ENCODE results near the gene GAREM1.
A peak's percentile ranks its signal among the peaks of the same experiment; 100 is the strongest.
"Not testable (repeated sequence)": the region's sequence is repeated elsewhere in the genome, so short reads cannot be mapped to it uniquely, and the experiment has no call there.

GAREM1 gene
- total RNA-seq: 0.72 to 0.91 reads per million in 2 donors

- DNase-seq: peak; percentile 54
Observed at GRCh38 chr18:32470714-32471633, at the start of gene GAREM1. TSS of gene GAREM1 (minus strand) at chr18:32470882. CDS start at chr18:32470428, 454 bp downstream.

GRCh38 chr18:32511147-32511546 is 40.5 kb upstream of the GAREM1 start:
- DNase-seq: no peak

GRCh38 chr18:32509111-32509510 is 38.4 kb upstream of the GAREM1 start:
- DNase-seq: no peak

- DNase-seq: no peak
Observed at GRCh38 chr18:32507093-32507492, 36.4 kb upstream of the GAREM1 start.

GRCh38 chr18:32502014-32502413 is 31.3 kb upstream of the GAREM1 start:
- no peak for DNase-seq

GRCh38 chr18:32501242-32501641 is 30.6 kb upstream of the GAREM1 start:
- not testable (repeated sequence) for DNase-seq

- DNase-seq: no peak
Observed at GRCh38 chr18:32483002-32483401, 12.3 kb upstream of the GAREM1 start.

GRCh38 chr18:32482117-32482516 is 11.4 kb upstream of the GAREM1 start:
- no peak for DNase-seq

- DNase-seq: no peak
Observed at GRCh38 chr18:32480581-32480980, 9.9 kb upstream of the GAREM1 start.

GRCh38 chr18:32478807-32479206 is 8.1 kb upstream of the GAREM1 start:
- no peak for DNase-seq

GRCh38 chr18:32478317-32478716 is 7.6 kb upstream of the GAREM1 start:
- no peak for DNase-seq

- no peak for DNase-seq
Observed at GRCh38 chr18:32476106-32476505, 5.4 kb upstream of the GAREM1 start.

GRCh38 chr18:32475069-32475468 is 4.4 kb upstream of the GAREM1 start:
- not testable (repeated sequence) for DNase-seq

- no peak for DNase-seq
Observed at GRCh38 chr18:32473325-32473724, 2.6 kb upstream of the GAREM1 start.

- DNase-seq: no peak
Observed at GRCh38 chr18:32472841-32473240, 2.2 kb upstream of the GAREM1 start.

GRCh38 chr18:32470460-32470713 is 295 bp downstream of the GAREM1 start:
- no peak for DNase-seq

- DNase-seq: no peak
Observed at GRCh38 chr18:32469691-32470459, 807 bp downstream of the GAREM1 start.

- DNase-seq: no peak
Observed at GRCh38 chr18:32469190-32469651, 1.5 kb downstream of the GAREM1 start.

GRCh38 chr18:32468147-32468845 is 2.4 kb downstream of the GAREM1 start:
- DNase-seq: no peak

- no peak for DNase-seq
Observed at GRCh38 chr18:32461709-32462272, 8.9 kb downstream of the GAREM1 start.

GRCh38 chr18:32460171-32460731 is 10.4 kb downstream of the GAREM1 start:
- no peak for DNase-seq

- DNase-seq: no peak
Observed at GRCh38 chr18:32459361-32460101, 11.2 kb downstream of the GAREM1 start.
